Measurements from ENCODE around the gene GAPDHS. TPM values are rescaled to one million over a fixed set of nuclear protein-coding genes. Genes with fewer than 3 reads are reported as not detected.

GAPDHS gene
- total RNA-seq, 3 donors from 2014 or later, result not detected

GRCh38 chr19:35490364-35490763 is 42.9 kb upstream of the GAPDHS start, which contains the start of gene KRTDAP:
TSS of gene KRTDAP (minus strand) at chr19:35490464. CDS start at chr19:35490442, 22 bp downstream.
- TF ChIP-seq, protein P1, sequence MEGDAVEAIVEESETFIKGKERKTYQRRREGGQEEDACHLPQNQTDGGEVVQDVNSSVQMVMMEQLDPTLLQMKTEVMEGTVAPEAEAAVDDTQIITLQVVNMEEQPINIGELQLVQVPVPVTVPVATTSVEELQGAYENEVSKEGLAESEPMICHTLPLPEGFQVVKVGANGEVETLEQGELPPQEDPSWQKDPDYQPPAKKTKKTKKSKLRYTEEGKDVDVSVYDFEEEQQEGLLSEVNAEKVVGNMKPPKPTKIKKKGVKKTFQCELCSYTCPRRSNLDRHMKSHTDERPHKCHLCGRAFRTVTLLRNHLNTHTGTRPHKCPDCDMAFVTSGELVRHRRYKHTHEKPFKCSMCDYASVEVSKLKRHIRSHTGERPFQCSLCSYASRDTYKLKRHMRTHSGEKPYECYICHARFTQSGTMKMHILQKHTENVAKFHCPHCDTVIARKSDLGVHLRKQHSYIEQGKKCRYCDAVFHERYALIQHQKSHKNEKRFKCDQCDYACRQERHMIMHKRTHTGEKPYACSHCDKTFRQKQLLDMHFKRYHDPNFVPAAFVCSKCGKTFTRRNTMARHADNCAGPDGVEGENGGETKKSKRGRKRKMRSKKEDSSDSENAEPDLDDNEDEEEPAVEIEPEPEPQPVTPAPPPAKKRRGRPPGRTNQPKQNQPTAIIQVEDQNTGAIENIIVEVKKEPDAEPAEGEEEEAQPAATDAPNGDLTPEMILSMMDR (IDR thresholded peaks at IDR 0.05), result no peak
- DNase-seq, result no peak
- no peak within 1 kb of the TSS for H3K4me3 ChIP-seq
- no peaks in the 10 kb centered on the region for H3K9me3 ChIP-seq
- no peak for ATAC-seq
- H3K4me1 ChIP-seq (ENCODE audit: low read depth), result peaks cover 8% of the 10 kb centered on the region
- intact Hi-C loops (cut with DNase I, micrococcal nuclease), result loop anchor here in 1 of 2 donors (10.0 kb wide), 1 partner anchor 136 kb away; the partner anchor contains the start of gene FFAR3
- no peaks in the 10 kb centered on the region for H3K36me3 ChIP-seq (ENCODE audit: low read depth)

DNA sequence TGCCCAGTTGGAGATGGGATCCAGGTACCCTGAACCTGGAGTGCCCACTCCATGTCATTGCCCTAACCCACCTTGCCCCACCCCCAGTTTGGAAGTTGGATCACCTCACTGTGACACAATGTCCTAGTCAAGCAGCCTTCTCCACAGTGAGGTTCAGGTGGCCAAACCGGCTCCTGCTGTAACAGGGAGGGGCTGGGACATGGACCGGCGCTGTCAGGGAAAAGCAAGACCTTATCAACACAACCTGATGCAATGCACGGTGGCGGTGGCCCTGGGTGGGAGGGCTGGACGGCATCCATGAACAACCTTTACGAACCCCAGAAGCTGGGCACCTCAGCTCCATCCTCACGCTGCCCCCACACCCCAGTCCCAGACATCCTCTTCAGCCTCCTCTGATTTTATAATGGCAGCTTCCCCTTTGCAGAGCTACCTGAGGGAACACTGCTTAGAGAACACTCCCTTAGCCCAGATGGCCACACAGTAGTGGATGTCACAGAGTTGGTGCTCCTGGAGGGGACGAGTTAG is 41.4 kb upstream of the GAPDHS start:
- H3K4me3 ChIP-seq, result no peak overlapping the region
- H3K4me1 ChIP-seq (ENCODE audit: low read depth), result peaks cover 6% of the 10 kb centered on the region
- no peaks in the 10 kb centered on the region for H3K9me3 ChIP-seq
- TF ChIP-seq, protein P1 (IDR thresholded peaks at IDR 0.05), result no peak
- ATAC-seq (no peak), DNase-seq (no peak)
- H3K36me3 ChIP-seq (ENCODE audit: low read depth), result no peaks in the 10 kb centered on the region
- intact Hi-C loops (cut with DNase I, micrococcal nuclease), result loop anchor here in 1 of 2 donors (10.0 kb wide), 1 partner anchor 137 kb away; the partner anchor contains the start of gene FFAR3

GRCh38 chr19:35493971-35494370 is 39.3 kb upstream of the GAPDHS start:
- no peaks in the 10 kb centered on the region for H3K9me3 ChIP-seq
- TF ChIP-seq, protein P1 (IDR thresholded peaks at IDR 0.05), result no peak
- H3K4me1 ChIP-seq (ENCODE audit: low read depth), result peaks cover 6% of the 10 kb centered on the region
- no peak for DNase-seq
- no peak for ATAC-seq
- no peaks in the 10 kb centered on the region for H3K36me3 ChIP-seq (ENCODE audit: low read depth)
- no peak overlapping the region for H3K4me3 ChIP-seq
- intact Hi-C loops (cut with DNase I, micrococcal nuclease), result loop anchor here in 1 of 2 donors (10.0 kb wide), 1 partner anchor 139 kb away; the partner anchor contains the start of gene FFAR3

GRCh38 chr19:35495107-35496064 is 37.9 kb upstream of the GAPDHS start:
- no peak overlapping the region for H3K4me3 ChIP-seq
- DNase-seq, result peak; percentile 57 to 70 (median 69)
- peaks cover 6% of the 10 kb centered on the region for H3K4me1 ChIP-seq (ENCODE audit: low read depth)
- no peaks in the 10 kb centered on the region for H3K9me3 ChIP-seq
- TF ChIP-seq, protein P1 (IDR thresholded peaks at IDR 0.05), result peak; percentile 99
- no peaks in the 10 kb centered on the region for H3K36me3 ChIP-seq (ENCODE audit: low read depth)
- ATAC-seq, result peak; percentile 98
- intact Hi-C loops (cut with DNase I, micrococcal nuclease), result loop anchor here in 1 of 2 donors (10.0 kb wide), 1 partner anchor 141 kb away; the partner anchor contains the start of gene FFAR3

- intact Hi-C loops (cut with DNase I, micrococcal nuclease), result loop anchor here in 1 of 2 donors (10.0 kb wide), 1 partner anchor 143 kb away; the partner anchor contains the start of gene FFAR3
- Histone ChIP-seq H3K4me1 (ENCODE audit: low read depth) (peaks cover 6% of the 10 kb centered on the region), H3K4me3 (no peak overlapping the region), H3K9me3 (no peaks in the 10 kb centered on the region), H3K36me3 (ENCODE audit: low read depth) (no peaks in the 10 kb centered on the region)
- DNase-seq (no peak), ATAC-seq (no peak)
- TF ChIP-seq, protein P1 (IDR thresholded peaks at IDR 0.05), result no peak
These were observed 35.9 kb upstream of the GAPDHS start for GRCh38 chr19:35497406-35497805.

Data from mucosa of descending colon (tissue), 3 donors.